H1 (cell line): Measurements from ENCODE around the gene RTEL1. TPM values are rescaled to one million over a fixed set of nuclear protein-coding genes. Genes with fewer than 3 reads are reported as not detected.

Source experiments
- ASH2L ChIP-seq: fragments of 200-600, 300-600 bp; sonication (generic); IDR thresholded peaks from one replicate; pipeline ENCODE4 v1.7.1; 2017; ENCODE audit warnings: low read length
- ATF3 ChIP-seq: IDR thresholded peaks from 2 replicates; pipeline ENCODE4 v1.6.1; 2011; ENCODE audit warnings: low read depth, mild to moderate bottlenecking, low read length; ENCODE audit not compliant: insufficient read depth
- BACH1 ChIP-seq: IDR thresholded peaks from 2 replicates; pipeline ENCODE4 v1.6.1; 2012; ENCODE audit warnings: low read length, improper control_type of control experiment
- CBX8 ChIP-seq: fragments of 300-800, 300-1000 bp; sonication (generic); IDR thresholded peaks from 2 replicates; pipeline ENCODE4 v1.7.1; 2016; ENCODE audit warnings: low read depth, low read length, borderline replicate concordance
- CREB1 ChIP-seq: IDR thresholded peaks from 2 replicates; pipeline ENCODE4 v1.6.1; 2012; ENCODE audit warnings: inconsistent platforms
- EGR1 ChIP-seq: IDR thresholded peaks from 2 replicates; pipeline ENCODE4 v1.6.1; 2011; ENCODE audit warnings: low read depth, low read length, borderline replicate concordance
- EP300 ChIP-seq, 2 experiments: IDR thresholded peaks; 1 replicate in 1 of 2; 2 replicates in 1 of 2; pipeline ENCODE4 v1.6.1; 2011 to 2012; ENCODE audit warnings: low read depth in 2 of 2, low read length in 2 of 2, mild to moderate bottlenecking in 2 of 2, borderline replicate concordance in 1 of 2, inconsistent platforms in 1 of 2, moderate library complexity in 1 of 2
- EZH2 ChIP-seq: fragments of 200-600 bp; sonication (generic); IDR thresholded peaks from 2 replicates; pipeline ENCODE4 v1.7.1; 2012; ENCODE audit warnings: low read depth, mild to moderate bottlenecking, moderate library complexity, low read length, inconsistent platforms; ENCODE audit not compliant: severe bottlenecking
- HDAC2 ChIP-seq, 2 experiments: fragments of 300-600 bp in 1 of 2; sonication (generic) in 1 of 2; IDR thresholded peaks; 2 replicates each; pipeline ENCODE4 v1.6.1; 2011 to 2012; ENCODE audit warnings: low read depth in 2 of 2, low read length in 2 of 2, mild to moderate bottlenecking in 2 of 2, moderate library complexity in 2 of 2, borderline replicate concordance in 1 of 2, inconsistent platforms in 1 of 2
- HDAC6 ChIP-seq: IDR thresholded peaks from one replicate; pipeline ENCODE4 v1.7.1; 2012; ENCODE audit warnings: low read depth, mild to moderate bottlenecking, inconsistent platforms, low read length, moderate library complexity
- KDM4A ChIP-seq: IDR thresholded peaks from one replicate; pipeline ENCODE4 v1.7.1; 2012; ENCODE audit warnings: low read depth, mild to moderate bottlenecking, moderate library complexity, low read length, inconsistent platforms; ENCODE audit not compliant: severe bottlenecking
- KDM5A ChIP-seq: fragments of 200-600 bp; IDR thresholded peaks from 2 replicates; pipeline ENCODE4 v1.7.1; 2012; ENCODE audit warnings: mild to moderate bottlenecking, low read length, inconsistent platforms, mixed read lengths
- PHF8 ChIP-seq: fragments of 200-600 bp; sonication (generic); conservative IDR thresholded peaks from 2 replicates; pipeline ENCODE4 v1.7.1; 2012; ENCODE audit warnings: low read depth, mild to moderate bottlenecking, inconsistent platforms, low read length, moderate library complexity
- POLR2AphosphoS5 ChIP-seq: IDR thresholded peaks from 2 replicates; pipeline ENCODE4 v1.6.1; 2011; ENCODE audit warnings: low read depth, low read length
- RAD21 ChIP-seq, 2 experiments: IDR thresholded peaks in 1 of 2; conservative IDR thresholded peaks in 1 of 2; 2 replicates each; pipeline ENCODE4 v1.6.1; 2011; ENCODE audit warnings: low read depth in 2 of 2, low read length in 2 of 2, improper control_type of control experiment in 1 of 2, inconsistent platforms in 1 of 2, mild to moderate bottlenecking in 1 of 2, moderate library complexity in 1 of 2
- RXRA ChIP-seq: IDR thresholded peaks from 2 replicates; pipeline ENCODE4 v1.6.1; 2011; ENCODE audit warnings: low read depth, mild to moderate bottlenecking, low read length, moderate library complexity; ENCODE audit not compliant: insufficient read depth
- SAP30 ChIP-seq: fragments of 300-600 bp; sonication (generic); IDR thresholded peaks from 2 replicates; pipeline ENCODE4 v1.7.1; 2012; ENCODE audit warnings: low read length, moderate library complexity, mild to moderate bottlenecking, inconsistent platforms; ENCODE audit not compliant: insufficient read depth, insufficient replicate concordance
- SIN3A ChIP-seq, 2 experiments: IDR thresholded peaks in 1 of 2; conservative IDR thresholded peaks in 1 of 2; 2 replicates each; pipeline ENCODE4 v1.6.1; 2011 to 2012; ENCODE audit warnings: low read length in 2 of 2, improper control_type of control experiment in 1 of 2, low read depth in 1 of 2, mild to moderate bottlenecking in 1 of 2
- TAF1 ChIP-seq: IDR thresholded peaks from 2 replicates; pipeline ENCODE4 v1.6.1; 2011; ENCODE audit warnings: mild to moderate bottlenecking, low read depth, low read length
- TAF7 ChIP-seq: optimal IDR thresholded peaks from 2 replicates; pipeline ENCODE3; 2011; ENCODE audit warnings: low read depth, mild to moderate bottlenecking, inconsistent platforms, low read length, moderate library complexity, borderline replicate concordance
- polyA plus RNA-seq, 7 experiments: library from polyadenylated mRNA; depleted of rRNA in 3 of 7; stranded (reverse) in 5 of 7; unstranded in 2 of 7; fragments of >200 nt in 5 of 7; fragments of 200-250 nt in 2 of 7; gene quantifications; 1 replicate in 5 of 7; 2 replicates in 1 of 7; 4 replicates in 1 of 7; pipeline versions ENCODE4 v1.2.1 to v1.2.3, GENCODE V29; 2011 to 2013; ENCODE audit warnings: missing spikeins in 2 of 7, mixed read lengths in 2 of 7
- total RNA-seq: library from RNA; stranded (reverse); fragmentation: NEBNext Ultra II Directional; extraction: Animal tissue kit (Norgen Biotek cat#: 25700); gene quantifications from 2 replicates; pipeline ENCODE4 v1.2.1, GENCODE V29; 2021

The RTEL1 gene
- total and polyA plus RNA-seq, 2 of the 8 experiments (the other 6 are each of a cell fraction or from before 2014, with no cell fraction given) = 16.2 to 37.1 TPM

GRCh38 chr20:63657937-63658748, at the start of gene RTEL1 (continued):
- peak; percentile 70 for TF ChIP-seq PHF8
- TF ChIP-seq ATF3 = 0 out of 2 replicates have a peak, but pooled peaks have one; percentile 11
- TF ChIP-seq RAD21 (IDR thresholded peaks at IDR 0.05 in 1 of 2, conservative IDR thresholded peaks at IDR 0.05 in 1 of 2; ENCODE audit: low read depth in 2 of 2, low read length in 2 of 2) = no peak
- no peak for TF ChIP-seq CBX8
- TF ChIP-seq BACH1 = no peak
- TF ChIP-seq TAF1 = peak; percentile 85
- TF ChIP-seq HDAC6 = no peak
- TF ChIP-seq SAP30 = peak; percentile 88
- no peak for TF ChIP-seq EZH2
- peak; percentile 93 for TF ChIP-seq KDM5A
- peak; percentile 63 for TF ChIP-seq POLR2AphosphoS5
- no peak for TF ChIP-seq RXRA
- TF ChIP-seq EGR1 = peak; percentile 58; the same call in 1 of the 2 replicates
- peak; percentile 66 for TF ChIP-seq CREB1
- TF ChIP-seq EP300 (IDR thresholded peaks at IDR 0.05; ENCODE audit: borderline replicate concordance in 1 of 2, low read depth in 2 of 2, low read length in 2 of 2) = no peak
- TF ChIP-seq HDAC2 (IDR thresholded peaks at IDR 0.05; ENCODE audit: borderline replicate concordance in 1 of 2, low read depth in 2 of 2, low read length in 2 of 2) = peak in 1 of 2 experiments; percentile 87; a peak in 1 of 4 replicates
- TF ChIP-seq KDM4A = peak; percentile 97
- TF ChIP-seq ASH2L = peak; percentile 72
- peak; percentile 73 to 93; a peak in 2 of 4 replicates for TF ChIP-seq SIN3A (conservative IDR thresholded peaks at IDR 0.05 in 1 of 2, IDR thresholded peaks at IDR 0.05 in 1 of 2; ENCODE audit: low read depth in 1 of 2, low read length in 2 of 2)
- peak; percentile 28 for TF ChIP-seq TAF7
